NAMALWA (cell line): ENCODE data around the gene RNF126.
"Not testable (repeated sequence)": the region's sequence is repeated elsewhere in the genome, so short reads cannot be mapped to it uniquely, and the experiment has no call there.

ENCODE experiments used
- DNase-seq: peaks from one replicate; pipeline ENCODE4 v3.0.0-alpha.2; 2015; ENCODE audit warnings: low spot score

Gene RNF126

DNA sequence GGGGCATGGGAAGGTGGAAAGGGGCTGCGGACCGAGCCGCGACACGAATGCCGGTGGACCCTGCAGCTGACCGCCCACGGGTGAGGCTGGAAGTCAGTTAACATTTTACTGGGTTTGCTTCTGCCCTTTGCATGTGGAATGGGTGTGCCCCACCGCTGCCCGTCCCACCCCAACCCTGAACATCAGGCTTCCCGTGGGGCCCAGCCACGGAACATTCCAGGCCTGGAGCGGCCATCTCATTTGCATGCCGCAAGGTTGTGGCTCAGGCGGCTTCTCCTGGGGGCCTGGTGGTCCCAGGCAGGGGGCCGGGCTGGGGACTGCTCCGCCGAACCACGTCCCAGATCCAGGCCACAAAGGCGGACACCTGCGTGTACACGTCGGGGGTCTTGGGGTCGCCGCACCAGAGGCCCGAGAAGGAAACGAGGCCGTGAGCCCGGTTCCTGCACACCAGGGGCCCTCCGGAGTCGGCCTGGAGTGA, 22.5 kb upstream of the RNF126 start:
- DNase-seq: no peak

DNA sequence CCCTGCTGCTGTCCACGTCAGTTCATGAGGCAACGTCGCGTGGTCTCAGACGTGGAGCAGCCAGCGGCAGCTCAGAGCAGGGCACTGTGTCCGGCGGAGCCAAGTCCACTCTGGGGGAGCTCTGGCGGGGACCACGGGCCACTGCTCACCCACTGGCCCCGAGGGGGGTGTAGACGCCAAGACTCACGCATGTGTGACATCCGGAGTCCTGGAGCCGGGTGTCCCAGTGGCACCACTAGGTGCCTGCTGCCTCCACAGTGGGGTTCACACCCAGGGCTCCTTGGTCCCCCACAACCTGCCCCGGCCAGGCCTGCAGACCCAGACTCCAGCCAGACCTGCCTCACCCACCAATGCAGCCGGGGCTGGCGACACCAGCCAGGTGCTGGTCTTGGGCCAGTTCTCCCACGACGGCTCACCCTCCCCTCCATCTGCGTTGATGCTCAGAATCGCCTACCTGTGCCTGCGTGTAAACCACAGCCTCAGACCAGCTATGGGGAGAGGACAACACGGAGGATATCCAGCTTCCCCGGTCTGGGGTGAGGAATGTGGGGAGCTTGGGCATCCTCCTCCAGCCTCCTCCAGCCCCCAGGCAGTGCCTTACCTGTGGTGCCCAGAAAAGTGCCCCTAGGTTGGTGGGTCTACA, 19.8 kb upstream of the RNF126 start:
- DNase-seq: no peak

DNA sequence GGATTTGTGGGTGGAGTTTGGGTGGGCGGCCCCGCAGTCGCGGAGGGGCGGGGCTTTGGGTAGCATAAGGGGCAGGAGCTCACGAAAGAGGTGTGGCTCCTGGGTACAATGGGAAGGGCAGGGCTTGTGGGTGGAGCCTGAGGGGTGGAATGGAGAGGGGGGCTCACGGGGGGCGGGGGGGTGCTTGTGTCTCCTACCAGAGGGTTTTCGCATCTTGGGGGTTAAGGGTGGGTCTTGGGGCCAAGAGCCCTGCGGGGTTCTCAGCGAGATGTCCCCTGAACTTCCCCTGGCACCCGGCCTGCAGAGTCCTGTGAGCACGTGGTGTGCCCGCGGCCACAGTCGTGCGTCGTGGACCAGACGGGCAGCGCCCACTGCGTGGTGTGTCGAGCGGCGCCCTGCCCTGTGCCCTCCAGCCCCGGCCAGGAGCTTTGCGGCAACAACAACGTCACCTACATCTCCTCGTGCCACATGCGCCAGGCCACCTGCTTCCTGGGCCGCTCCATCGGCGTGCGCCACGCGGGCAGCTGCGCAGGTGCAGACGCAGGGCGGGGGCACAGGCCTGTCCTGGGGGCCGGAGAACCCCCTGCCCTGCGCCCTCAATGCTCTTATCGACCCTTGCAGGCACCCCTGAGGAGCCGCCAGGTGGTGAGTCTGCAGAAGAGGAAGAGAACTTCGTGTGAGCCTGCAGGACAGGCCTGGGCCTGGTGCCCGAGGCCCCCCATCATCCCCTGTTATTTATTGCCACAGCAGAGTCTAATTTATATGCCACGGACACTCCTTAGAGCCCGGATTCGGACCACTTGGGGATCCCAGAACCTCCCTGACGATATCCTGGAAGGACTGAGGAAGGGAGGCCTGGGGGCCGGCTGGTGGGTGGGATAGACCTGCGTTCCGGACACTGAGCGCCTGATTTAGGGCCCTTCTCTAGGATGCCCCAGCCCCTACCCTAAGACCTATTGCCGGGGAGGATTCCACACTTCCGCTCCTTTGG, 18.3 kb upstream of the RNF126 start:
- DNase-seq: no peak

DNA sequence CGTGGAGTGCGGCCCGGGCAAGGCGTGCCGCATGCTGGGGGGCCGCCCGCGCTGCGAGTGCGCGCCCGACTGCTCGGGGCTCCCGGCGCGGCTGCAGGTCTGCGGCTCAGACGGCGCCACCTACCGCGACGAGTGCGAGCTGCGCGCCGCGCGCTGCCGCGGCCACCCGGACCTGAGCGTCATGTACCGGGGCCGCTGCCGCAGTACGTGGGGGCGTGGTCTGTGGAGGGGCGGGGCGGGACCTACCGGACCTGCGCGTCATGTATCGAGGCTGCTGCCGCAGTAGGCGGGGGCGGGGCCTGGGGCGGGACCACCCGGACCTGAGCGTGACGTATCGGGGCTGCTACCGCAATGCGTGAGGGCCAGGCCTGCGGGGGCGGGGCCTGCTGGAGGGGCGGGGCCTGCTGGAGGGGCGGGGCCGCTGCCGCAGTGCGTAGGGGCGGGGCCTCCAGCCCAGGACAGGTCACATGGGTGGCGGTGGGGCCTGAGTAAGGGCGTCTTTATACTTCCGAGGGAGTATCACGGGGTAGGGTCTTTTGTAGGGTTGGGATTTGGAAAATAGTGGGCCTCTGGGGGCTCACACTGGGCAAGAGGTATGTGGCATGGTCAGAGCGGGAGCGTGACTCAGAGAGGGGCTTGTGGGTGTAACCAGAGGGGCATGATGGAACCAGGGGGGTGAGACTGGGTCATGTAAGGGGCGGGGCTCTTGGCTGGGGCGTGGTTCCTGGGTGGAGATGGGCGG, 17.4 kb upstream of the RNF126 start:
- DNase-seq: peak; percentile 97

DNA sequence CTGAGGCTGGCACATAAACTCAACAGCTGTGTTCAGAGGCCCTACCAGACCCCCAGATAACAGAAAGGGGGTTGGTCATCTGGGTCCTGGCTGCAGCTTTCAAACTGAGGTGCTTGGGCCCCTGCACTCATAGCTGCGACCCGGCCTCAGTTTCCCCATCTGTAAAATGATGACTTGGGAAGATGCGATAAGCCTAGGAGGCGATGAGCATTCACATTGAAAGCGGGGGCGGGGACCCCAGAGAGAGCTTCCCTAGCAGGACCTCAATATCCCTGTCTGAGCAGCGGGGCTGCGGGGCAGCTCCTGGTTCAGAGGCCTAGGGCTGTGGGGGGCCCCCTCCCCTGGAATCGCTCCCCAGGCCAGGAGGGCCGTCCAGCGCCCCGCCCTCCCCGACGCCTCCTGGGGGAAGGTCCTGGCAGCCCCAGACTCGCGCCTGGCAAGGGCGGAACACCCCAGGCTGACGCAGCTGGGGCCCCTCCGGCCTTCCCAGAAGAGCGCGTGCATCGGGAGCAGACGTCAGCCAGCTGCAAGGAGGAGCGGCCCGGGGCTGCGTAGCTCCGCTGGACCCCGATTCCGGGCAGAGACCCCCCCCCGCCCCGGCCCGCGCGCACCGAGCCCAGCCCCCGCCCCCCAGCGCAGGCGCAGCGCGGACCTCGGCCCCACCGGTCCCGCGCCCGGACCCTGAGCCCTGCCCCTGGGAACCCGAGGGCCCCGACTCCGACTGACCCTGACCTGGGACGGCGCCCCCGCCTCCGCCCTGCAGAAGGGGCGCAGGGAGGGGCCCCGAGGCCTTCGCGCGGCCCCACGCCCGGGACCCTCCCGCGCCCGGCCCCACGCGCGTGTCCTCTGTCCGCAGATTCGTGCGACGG, 16.6 kb upstream of the RNF126 start:
- peak; percentile 57 for DNase-seq

DNA sequence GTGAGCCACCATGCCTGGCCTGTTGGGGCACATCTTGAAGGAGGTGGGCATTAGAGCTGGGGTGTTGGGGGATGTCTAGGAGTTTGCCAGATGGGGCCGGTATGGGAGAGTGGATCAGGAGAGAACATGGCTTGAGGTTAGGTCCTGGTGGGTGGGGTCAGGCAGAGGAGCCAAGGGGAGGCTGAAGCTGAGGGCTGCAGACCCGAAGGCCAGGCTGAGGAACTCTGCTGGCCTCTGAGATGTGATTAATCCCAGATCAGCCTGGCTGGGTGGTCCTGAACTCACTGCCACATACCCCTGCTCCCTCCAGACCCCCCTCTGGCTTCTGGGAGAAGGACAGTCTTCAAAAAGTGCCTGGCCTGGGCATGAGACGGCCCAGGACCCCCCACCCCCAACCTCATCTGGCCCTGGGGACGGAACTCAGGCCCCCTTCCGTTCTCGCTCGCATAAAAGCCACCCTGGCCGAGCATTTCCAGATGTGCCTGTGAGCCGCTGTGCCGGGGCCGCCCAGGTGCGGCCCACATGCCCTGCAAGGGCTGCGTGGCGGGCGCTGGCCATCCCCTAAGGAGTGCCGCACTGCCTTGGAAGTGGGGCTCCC, 15.9 kb upstream of the RNF126 start:
- no peak for DNase-seq

DNA sequence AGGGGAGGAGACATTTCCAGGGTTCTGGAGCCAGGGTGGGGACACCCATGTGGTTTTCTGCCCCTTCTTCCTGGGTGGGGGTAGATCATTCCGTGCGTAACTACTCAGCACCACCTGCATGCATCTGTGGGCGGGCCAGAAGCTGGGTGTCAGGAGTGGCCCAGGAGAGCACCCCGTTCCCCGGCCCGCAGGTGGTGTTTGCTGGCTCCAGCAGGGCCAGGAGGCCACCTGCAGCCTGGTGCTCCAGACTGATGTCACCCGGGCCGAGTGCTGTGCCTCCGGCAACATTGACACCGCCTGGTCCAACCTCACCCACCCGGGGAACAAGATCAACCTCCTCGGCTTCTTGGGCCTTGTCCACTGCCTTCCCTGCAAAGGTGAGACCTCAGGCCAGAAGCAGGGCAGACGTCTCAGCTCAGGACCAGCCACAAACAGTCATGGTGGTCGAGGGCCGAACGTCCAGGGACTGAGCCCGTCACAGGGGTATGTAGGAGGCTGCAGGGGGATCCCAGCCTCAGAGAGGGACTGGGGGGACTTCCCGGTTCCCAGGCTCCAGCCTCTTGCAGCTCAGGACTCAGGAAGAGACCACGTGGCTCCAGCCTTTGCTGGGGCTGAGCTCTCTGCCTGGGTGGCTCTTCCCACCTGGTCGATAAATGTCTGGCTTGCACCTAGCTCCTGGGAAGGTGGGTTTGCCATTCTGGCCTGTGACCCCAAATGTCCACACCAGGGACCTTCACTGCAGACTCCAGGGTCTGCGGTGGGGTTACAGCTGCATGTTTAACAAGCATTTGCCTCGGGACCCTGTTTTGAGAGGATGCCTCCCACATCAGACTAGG, 14.8 kb upstream of the RNF126 start:
- peak; percentile 67 for DNase-seq

DNA sequence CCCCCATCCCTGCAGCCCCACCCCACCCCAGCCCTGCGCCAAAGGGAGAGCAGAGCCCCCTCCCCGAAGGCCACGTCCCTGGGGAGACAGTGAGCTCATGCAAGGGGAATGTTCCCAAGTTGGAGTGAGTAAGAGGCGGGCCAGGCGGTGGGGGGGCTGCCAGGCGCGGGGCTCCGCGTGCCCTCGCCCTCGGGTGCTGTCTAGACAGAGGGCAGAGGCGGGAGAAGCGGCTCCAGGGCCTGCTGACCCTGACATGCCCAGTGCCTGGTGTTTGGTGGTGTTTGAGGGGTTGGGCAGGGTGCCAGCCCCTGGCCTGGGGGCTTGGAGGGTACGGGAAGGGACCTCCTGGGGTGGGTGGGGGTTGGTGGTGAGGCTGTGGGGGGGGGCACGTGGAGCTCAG, 14.2 kb upstream of the RNF126 start:
- DNase-seq: no peak

DNA sequence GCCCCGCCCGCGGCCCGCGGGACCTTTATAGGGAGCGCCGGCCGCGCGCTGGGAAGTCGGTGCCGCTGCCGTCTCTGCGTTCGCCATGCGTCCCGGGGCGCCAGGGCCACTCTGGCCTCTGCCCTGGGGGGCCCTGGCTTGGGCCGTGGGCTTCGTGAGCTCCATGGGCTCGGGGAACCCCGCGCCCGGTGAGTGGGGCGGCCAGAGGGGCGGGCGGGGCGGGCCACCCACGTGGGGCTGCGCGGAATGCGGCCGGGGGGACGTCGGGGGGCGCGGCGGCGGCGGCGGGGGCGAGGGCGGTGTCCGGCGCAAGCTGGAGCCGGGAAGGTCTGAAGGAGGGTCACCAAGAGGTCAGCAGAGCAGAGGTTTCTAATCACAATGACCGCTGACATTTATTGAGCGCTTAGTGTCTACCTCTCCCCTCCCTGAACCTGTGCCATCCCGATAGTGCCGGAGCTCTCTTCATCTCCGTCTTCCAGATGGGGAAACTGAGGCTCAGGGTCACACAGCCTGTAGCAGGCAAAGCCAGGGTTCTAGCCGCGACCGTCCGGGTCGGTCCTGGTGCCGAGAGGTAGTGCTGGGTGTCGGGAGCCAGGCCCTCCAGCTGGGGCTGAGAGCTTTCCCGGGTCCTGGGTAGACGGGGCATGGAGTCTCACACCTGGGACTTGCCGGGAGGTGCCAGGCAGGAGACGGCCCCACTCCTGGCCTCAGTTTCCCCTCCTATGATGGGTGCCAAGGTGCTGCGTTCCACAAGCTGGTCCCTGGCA, 13.5 kb upstream of the RNF126 start, which contains the start of gene FSTL3:
Gene FSTL3, plus strand, starts transcription at position 54 of the 767 bp plus-strand sequence. Its CDS starts 32 bp downstream, at position 86.
- no peak for DNase-seq

DNA sequence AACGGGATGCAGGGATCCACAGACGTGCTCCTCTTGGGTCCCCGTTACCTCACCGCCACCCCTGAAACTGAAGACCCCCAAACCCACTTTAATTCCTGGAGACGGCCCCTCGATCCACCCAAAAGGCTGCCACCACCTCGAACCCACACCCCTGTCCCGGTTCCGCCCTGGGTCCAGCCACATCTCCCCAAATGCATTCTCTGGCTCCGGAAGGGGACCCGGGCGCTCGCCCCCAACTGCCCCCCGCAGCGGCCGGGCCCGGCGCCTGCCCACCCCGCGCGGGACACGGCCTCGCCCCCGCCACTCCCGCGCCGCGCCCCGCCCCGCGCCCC, 13.0 kb upstream of the RNF126 start:
- no peak for DNase-seq

DNA sequence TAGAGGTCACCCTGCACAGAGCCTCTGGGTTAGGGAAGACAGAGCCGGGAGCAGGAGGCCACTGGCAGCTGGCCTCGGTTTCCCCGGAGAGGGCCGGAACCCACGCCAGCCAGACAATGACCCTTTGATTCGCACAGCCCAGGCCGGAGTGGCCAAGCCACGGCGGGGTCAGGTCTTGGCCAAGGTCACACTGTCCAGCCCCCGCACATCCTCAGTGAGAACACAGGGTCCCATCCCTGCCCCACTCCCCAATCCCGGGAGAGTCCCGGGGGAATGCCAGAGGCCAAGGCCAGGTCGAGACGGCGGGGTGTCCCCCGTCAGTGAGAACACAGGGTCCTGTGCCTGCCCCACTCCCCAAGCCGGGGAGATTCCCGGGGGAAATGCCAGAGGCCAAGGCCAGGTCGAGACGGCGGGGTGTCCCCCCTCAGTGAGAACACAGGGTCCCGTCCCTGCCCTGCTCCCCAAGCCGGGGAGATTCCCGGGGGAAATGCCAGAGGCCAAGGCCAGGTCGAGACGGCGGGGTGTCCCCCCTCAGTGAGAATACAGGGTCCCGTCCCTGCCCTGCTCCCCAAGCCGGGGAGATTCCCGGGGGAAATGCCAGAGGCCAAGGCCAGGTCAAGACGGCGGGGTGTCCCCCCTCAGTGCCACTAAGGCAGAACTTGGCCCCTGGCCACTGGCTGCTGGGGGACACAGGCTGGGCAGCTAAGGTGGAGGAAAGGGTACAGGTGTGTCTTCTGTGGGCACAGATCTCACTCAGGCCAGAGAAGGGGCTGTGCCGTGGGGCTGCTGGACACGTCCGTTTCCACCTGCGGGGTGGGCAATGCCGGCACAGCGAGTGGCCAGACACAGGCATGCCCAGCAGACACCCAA, 11.5 kb upstream of the RNF126 start:
- DNase-seq: no peak

DNA sequence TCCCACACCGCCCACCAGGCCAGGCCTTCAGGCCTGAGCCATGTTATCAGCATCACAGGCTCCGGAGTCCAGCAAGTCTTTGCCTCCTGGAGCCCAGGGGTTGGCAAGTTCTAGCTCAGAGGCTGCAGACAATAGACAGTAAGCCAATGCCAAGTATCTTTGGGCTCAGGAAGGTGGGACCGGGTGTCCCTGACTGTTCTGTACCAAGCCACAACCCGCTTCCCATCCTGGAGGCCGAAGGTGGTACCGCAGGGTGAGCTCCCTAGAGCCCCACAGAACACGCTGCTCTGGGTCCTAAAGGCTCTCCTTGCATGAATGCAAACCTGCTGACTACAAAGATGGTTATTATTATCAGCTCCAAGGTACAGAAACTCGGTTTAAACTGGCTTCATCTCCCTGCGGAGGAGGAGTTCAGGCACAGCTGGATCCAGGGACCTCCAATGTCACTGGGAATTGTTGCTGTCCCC, 7.6 kb upstream of the RNF126 start:
- peak; percentile 60 for DNase-seq

DNA sequence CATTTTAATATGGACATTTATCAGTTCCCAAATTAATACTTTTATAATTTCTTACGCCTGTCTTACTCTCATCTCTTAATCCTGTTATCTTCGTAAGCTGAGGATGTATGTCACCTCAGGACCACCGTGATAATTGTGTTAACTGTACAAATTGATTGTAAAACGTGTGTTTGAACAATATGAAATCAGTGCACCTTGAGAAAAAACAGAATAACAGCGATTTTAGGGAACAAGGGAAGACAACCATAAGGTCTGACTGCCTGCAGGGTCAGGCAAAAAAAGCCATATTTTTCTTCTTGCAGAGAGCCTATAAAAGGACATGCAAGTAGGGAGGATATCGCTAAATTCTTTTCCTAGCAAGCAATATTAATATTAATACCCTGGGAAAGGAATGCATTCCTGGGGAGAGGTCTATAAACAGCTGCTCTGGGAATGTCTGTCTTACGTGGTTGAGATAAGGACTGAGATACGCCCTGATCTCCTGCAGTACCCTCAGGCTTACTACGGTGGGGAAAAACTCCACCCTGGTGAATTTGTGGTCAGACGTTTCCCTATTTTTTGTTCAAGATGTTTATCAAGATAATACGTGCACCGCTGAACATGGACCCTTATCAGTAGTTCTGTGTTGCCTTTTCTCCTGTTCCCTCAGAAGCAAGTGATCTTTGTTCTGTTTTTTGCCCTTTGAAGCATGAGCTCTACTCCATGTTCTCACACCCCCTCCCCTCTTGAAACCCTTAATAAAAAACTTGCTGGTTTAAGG, 5.8 kb upstream of the RNF126 start:
- DNase-seq: not testable (repeated sequence)

DNA sequence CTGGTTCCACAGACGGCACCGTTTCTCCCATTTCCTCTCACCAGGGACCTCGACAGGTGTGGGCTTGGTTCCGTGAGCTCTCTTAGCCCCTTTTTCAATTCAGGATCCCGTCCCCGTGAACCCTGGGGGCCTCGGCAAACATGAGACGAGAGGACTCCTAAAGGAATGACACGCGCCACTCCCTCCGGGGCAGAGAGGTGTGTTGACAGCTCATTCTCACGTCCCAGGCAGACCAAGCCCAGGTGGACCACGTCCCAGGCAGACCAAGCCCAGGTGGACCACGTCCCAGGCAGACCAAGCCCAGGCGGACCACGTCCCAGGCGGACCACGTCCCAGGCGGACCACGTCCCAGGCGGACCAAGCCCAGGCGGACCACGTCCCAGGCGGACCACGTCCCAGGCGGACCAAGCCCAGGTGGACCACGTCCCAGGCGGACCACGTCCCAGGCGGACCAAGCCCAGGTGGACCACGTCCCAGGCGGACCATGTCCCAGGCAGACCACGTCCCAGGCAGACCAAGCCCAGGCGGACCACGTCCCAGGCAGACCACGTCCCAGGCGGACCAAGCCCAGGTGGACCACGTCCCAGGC, 4.1 kb upstream of the RNF126 start:
- not testable (repeated sequence) for DNase-seq

DNA sequence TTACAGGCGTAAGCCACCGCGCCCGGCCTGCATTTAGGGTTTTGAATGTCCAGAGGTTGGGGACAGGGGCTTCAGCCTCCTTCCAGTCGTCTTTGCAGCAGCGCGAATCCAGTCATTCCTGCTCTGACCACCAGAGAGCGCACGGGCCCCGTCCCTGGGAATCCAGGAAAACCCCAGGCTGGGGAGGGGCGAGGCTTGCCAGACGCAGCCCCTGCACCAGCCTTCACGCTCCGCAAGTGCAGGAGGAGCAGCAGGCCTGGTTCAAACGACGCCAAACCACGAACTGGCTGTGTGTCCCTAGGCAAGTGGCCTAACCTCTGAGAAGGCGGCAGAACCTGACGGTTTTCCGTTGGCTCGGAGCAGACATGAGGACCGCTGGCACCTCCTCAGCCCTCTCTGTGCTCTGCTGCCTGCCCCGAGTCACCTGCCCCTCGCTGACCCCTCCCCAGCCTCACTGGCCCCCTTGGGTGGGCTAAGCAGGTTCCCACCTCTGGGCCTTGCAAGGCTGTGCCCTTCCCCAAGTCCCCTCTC, 2.0 kb upstream of the RNF126 start:
- peak; percentile 84 for DNase-seq

DNA sequence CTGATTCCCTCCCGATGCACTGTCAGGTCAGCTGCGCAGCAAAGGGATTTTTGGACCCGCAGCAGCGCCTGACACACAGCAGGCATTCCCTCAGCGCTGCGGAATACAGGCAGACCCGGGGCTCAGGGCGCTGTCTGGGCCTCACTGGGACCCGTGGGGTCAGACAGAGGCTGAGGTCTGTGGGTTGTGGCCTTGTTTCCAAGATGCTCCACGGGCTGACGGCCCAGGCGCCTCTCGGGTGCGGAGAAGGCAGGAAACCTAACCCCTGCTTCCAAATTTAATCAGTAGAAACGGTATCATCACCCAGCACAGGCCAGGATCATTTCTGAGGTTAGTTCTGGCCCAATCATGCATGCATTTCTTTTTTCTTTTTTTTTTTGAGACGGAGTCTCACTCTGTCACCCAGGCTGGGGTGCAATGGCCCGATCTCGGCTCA, 686 bp upstream of the RNF126 start:
- no peak for DNase-seq
